ENCODE results near the gene ZSWIM3. TPM values are rescaled to one million over a fixed set of nuclear protein-coding genes. Genes with fewer than 3 reads are reported as not detected.

Gene ZSWIM3
- total and polyA plus RNA-seq, 2 of the 8 experiments (the other 6 are each of a cell fraction or from before 2014, with no cell fraction given): 5.5 to 6.9 TPM

GRCh38 chr20:45845452-45845851 is 12.0 kb upstream of the ZSWIM3 start:
- Histone ChIP-seq H4K5ac (ENCODE audit: insufficient read length, low read depth, low read length) (no peak overlapping the region), H4K20me1 (replicated peaks in 1 of 2; ENCODE audit: control insufficient read depth in 1 of 2, insufficient read depth in 2 of 2, low read length in 2 of 2) (no peaks in the 10 kb centered on the region), H3K27me3 (replicated peaks in 1 of 4; ENCODE audit: control insufficient read depth in 3 of 4, extremely low read depth in 1 of 4, insufficient read depth in 3 of 4, low read length in 3 of 4) (no peaks in the 10 kb centered on the region), H3K79me2 (ENCODE audit: control insufficient read depth in 1 of 2, insufficient read depth in 2 of 2, low read length in 2 of 2) (no peaks in the 10 kb centered on the region; a peak in 1 of 4 replicates), H3K4me2 (ENCODE audit: insufficient read depth in 1 of 2, low read depth in 2 of 2, low read length in 2 of 2) (no peak overlapping the region), H3K36me3 (ENCODE audit: control insufficient read depth in 2 of 4, insufficient read depth in 4 of 4, low read length in 3 of 4) (peaks cover 15 to 61% (median 27%) of the 10 kb centered on the region in 4 experiments), H3K9ac (replicated peaks in 1 of 4; ENCODE audit: extremely low read depth in 1 of 4, low read depth in 3 of 4, low read length in 3 of 4) (no peak overlapping the region), H2BK20ac (ENCODE audit: low read length) (no peak overlapping the region), H2BK120ac (replicated peaks; ENCODE audit: low read depth, low read length) (no peak overlapping the region), H3K18ac (ENCODE audit: extremely low read depth, low read length) (no peak overlapping the region), H3K9me3 (ENCODE audit: insufficient read depth in 2 of 2, low read depth in 1 of 2, low read length in 1 of 2) (no peaks in the 10 kb centered on the region), H3K27ac (ENCODE audit: low read depth, low read length) (no peak overlapping the region), H3K4me1 (replicated peaks in 1 of 4; ENCODE audit: control insufficient read depth in 3 of 4, insufficient read depth in 4 of 4, low read length in 3 of 4) (no peaks in the 10 kb centered on the region), H3K23ac (ENCODE audit: insufficient read length) (no peak overlapping the region), H3K14ac (ENCODE audit: insufficient read length) (no peak overlapping the region), H2AFZ (ENCODE audit: low read length) (no peak overlapping the region), H3K23me2 (ENCODE audit: low read depth, low read length) (no peaks in the 10 kb centered on the region), H2BK5ac (ENCODE audit: low read depth, low read length) (no peak overlapping the region), H2AK5ac (ENCODE audit: low read depth, low read length) (no peak overlapping the region), H3K4me3 (ENCODE audit: extremely low read depth in 1 of 4, insufficient read depth in 2 of 4, low read depth in 3 of 4, low read length in 4 of 4) (no peak overlapping the region), H4K8ac (ENCODE audit: extremely low read depth, insufficient read depth, low read length) (no peak overlapping the region), H3K56ac (replicated peaks; ENCODE audit: insufficient read length, low read depth, low read length) (no peak overlapping the region), H2BK15ac (ENCODE audit: low read length) (no peak overlapping the region), H2BK12ac (ENCODE audit: low read depth, low read length) (no peak overlapping the region), H3K79me1 (ENCODE audit: low read depth, low read length) (no peaks in the 10 kb centered on the region), H4K91ac (replicated peaks; ENCODE audit: insufficient read length, low read length) (no peak overlapping the region), H3K4ac (replicated peaks; ENCODE audit: insufficient read length, low read depth, low read length) (no peak overlapping the region)
- DNase-seq (ENCODE audit: low read depth in 1 of 2, low spot score in 2 of 2): no peak
- ChIA-PET POLR2A (ENCODE audit: partially characterized antibody) (interaction anchor here (0.7 to 13.8 kb wide), 7 partner anchors 9 to 89 kb away, joined by 3 to 178 read pairs (median 5); partner anchors contain the start of genes ACOT8, PCIF1, SNX21 and ZSWIM1), CTCF (ENCODE audit: partially characterized antibody) (interaction anchor here (1.2 kb wide), 2 partner anchors 22 to 46 kb away, joined by 3 to 6 read pairs; no protein-coding TSS in a partner anchor)
- no peak for FAIRE-seq
- TF ChIP-seq CTBP2 (IDR thresholded peaks at IDR 0.05; ENCODE audit: borderline replicate concordance, insufficient read depth, insufficient read length, low read length) (no peak), GTF2F1 (IDR thresholded peaks at IDR 0.05; ENCODE audit: borderline replicate concordance, low read depth, low read length) (no peak), CEBPB (IDR thresholded peaks at IDR 0.05; ENCODE audit: low read depth, low read length) (no peak), EZH2 (IDR thresholded peaks at IDR 0.05; ENCODE audit: low read depth, low read length, severe bottlenecking) (no peak), ZNF274 (IDR thresholded peaks at IDR 0.05; ENCODE audit: borderline replicate concordance, extremely low read depth, low read length) (no peak), CBX5 (IDR thresholded peaks at IDR 0.05; ENCODE audit: low read depth, low read length) (no peak), YY1 (IDR thresholded peaks at IDR 0.05; ENCODE audit: low read depth, low read length) (no peak), HDAC2 (IDR thresholded peaks at IDR 0.05; ENCODE audit: borderline replicate concordance in 1 of 2, low read depth in 2 of 2, low read length in 2 of 2) (no peak), POU5F1 (IDR thresholded peaks at IDR 0.05; ENCODE audit: low read depth, low read length) (no peak), ATF2 (IDR thresholded peaks at IDR 0.05; ENCODE audit: low read length) (no peak), EP300 (IDR thresholded peaks at IDR 0.05; ENCODE audit: borderline replicate concordance in 1 of 2, low read depth in 2 of 2, low read length in 2 of 2) (no peak)
